ENCODE data around the gene EYS.

DNA sequence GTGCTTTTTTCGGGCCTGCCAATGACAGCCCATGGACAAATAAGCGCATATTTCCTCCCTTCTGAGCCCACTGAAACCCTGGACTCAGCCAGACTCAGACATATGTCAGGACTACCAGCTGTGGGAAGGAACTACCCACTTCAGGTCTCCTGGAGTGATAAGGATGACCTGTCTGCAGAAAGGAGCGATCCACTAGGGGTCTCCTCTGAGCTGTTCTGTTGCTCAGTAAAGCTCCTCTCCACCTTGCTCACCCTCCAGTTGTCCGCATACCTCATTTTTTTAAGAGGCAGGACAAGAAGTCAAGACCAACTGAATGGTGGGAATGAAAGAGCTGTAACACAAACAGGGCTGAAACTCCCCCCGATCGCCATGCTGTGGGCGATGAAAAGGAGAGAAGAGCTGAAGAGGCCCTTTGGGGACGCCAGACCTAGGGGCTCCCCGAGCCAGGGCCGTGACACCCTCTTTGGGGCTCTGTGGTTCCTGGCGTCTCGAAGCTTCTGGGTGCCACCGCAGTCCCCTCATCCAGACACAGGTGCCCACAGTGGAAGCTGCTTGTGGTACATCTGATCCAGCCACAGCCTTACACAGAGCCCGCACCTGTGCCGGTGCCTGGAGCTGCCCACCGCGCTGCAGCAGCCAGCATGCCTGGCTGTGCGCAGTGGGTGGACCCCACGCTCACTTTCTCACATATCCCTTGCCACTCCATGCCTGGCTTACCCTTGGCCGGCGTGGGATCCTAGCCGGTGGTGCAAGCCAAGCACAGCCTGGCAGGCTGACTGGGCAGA is 68.8 kb downstream of the EYS start:
- TF ChIP-seq ARNTL (CRISPR knock-in tag; IDR thresholded peaks at IDR 0.05; ENCODE audit: borderline replicate concordance, low read depth) (no peak), BACH2 (CRISPR knock-in tag; IDR thresholded peaks at IDR 0.05; ENCODE audit: borderline replicate concordance) (no peak), GLIS3 (CRISPR knock-in tag; IDR thresholded peaks at IDR 0.05) (no peak), ZFP30 (CRISPR knock-in tag; IDR thresholded peaks at IDR 0.05) (no peak), ZC3H10 (CRISPR knock-in tag; IDR thresholded peaks at IDR 0.05) (no peak)
- TF ChIP-seq, protein P1, sequence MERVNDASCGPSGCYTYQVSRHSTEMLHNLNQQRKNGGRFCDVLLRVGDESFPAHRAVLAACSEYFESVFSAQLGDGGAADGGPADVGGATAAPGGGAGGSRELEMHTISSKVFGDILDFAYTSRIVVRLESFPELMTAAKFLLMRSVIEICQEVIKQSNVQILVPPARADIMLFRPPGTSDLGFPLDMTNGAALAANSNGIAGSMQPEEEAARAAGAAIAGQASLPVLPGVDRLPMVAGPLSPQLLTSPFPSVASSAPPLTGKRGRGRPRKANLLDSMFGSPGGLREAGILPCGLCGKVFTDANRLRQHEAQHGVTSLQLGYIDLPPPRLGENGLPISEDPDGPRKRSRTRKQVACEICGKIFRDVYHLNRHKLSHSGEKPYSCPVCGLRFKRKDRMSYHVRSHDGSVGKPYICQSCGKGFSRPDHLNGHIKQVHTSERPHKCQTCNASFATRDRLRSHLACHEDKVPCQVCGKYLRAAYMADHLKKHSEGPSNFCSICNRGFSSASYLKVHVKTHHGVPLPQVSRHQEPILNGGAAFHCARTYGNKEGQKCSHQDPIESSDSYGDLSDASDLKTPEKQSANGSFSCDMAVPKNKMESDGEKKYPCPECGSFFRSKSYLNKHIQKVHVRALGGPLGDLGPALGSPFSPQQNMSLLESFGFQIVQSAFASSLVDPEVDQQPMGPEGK (CRISPR knock-in tag; IDR thresholded peaks at IDR 0.05; ENCODE audit: borderline replicate concordance) = no peak
- TF ChIP-seq, protein P2, sequence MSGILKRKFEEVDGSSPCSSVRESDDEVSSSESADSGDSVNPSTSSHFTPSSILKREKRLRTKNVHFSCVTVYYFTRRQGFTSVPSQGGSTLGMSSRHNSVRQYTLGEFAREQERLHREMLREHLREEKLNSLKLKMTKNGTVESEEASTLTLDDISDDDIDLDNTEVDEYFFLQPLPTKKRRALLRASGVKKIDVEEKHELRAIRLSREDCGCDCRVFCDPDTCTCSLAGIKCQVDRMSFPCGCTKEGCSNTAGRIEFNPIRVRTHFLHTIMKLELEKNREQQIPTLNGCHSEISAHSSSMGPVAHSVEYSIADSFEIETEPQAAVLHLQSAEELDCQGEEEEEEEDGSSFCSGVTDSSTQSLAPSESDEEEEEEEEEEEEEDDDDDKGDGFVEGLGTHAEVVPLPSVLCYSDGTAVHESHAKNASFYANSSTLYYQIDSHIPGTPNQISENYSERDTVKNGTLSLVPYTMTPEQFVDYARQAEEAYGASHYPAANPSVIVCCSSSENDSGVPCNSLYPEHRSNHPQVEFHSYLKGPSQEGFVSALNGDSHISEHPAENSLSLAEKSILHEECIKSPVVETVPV (CRISPR knock-in tag; IDR thresholded peaks at IDR 0.05) = no peak

Measured in SK-N-SH treated with all-trans-retinoic acid at 6 μM for 48 hours (cell line).